G401.6 (cell line): ENCODE data around the gene OGT.
"Not testable (repeated sequence)": the region's sequence is repeated elsewhere in the genome, so short reads cannot be mapped to it uniquely, and the experiment has no call there.

Experiments
- FAIRE-seq: peaks from 2 replicates; lab custom pipeline; 2012; peaks lifted over from hg19 to GRCh38; lab: Jason Lieb, UNC

Gene OGT

DNA sequence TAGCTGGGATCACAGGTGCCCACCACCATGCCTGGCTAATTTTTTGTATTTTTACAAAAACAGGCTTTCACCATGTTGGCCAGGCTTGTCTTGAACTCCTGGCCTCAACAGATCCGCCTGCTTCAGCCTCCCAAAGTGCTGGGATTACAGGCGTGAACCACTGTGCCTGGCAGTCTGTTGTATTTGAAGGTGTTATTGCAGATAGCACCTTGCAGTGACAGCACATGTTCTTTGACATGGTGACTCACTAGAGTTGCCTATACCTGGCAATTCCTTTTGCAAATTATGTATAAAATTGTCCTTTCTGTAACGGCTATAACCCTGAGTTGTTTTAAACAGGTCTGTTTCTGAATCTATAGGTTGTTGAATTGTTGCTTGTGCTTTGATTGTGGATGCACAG, 7.9 kb downstream of the OGT start:
- no peak for FAIRE-seq

DNA sequence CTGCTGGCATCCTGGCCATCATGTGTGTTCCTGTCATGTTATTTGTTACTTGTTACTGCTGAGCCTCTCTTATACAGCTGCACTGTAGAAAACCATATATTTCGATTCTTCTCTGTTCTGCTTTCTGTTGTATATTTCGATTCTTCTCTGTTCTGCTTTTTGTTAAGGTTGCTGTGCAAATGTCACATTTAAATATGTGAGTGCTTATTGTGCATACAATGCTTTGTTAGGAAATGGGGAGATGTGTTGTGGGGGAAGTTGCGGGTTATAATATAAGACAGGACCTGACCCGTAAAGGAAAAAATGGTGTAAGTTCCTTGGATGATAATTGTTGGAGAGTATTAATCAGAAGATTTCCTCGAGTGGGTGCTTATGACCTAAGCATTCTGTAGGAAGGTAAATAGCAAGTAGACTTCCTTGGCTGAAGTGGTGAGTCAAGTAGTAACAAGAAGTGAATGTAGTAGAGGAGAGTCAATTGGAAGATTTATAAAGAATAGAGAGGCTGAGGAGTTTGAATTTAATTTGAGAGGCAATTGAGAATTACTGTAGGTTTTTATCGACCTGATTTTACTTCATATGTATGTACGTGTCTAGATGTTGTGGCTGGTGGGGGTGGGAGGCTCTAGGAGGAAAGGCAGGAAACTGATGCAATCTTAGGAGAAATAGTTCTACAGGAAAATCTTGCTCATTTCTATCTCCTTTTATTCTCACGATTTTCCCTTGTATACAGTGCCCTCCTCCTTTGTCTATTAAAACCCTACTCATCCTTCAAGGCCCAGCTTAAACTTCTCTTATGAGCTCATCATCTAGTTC, 8.5 kb downstream of the OGT start:
- no peak for FAIRE-seq

DNA sequence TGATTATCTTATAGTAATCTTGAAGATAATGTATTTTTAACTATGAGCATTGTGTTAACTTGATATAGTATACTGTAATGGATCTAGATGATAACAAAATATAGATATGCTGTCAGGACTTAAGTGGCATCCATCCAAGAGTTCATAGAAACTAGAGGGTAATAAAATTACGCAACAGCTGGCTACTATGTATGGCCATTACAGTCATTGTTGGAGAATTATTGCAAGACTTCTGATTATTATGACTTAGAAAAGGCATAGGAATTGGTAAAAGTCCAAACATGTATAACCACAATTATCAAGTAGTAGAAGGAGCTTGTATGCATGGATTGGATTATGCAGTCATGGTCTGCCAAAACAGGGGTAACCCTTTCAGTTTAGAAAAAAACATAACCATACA, 9.5 kb downstream of the OGT start:
- no peak for FAIRE-seq

DNA sequence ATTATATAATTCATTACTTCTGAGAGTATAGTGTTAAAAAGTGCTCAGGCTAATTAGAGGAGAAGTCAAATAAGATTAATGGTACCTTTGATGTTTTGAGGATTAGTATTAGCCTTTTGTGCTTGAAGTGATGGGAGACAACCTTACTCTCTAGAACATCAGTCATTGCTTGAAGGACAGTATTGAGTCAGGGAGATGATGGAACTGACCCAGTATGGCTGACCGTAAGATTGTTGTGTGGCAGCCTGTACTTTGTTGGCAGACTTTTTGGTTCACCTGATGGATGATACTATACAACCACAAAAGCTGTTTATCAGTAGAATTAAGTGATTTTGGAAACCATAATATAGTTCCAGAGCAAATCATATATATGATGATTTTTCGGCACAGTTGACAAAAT, 9.9 kb downstream of the OGT start:
- FAIRE-seq: no peak

DNA sequence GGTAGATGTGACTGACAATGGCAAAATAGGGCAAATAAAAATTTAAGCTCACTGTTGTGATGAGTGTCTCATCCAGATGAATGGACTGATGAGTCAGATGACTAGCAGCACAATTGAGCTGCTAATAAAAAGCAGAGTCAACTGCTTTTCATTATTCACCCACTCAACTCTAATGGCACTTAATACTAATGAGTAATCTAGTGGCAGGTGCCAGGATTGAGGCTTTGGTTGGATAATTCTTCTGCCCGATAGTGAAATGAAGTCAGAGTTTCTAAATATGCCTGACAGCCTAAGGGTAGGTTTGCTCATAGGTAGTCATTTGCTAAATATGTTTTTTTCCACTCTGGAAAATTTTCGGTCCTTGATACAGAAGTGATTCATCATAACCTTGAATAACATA, 10.4 kb downstream of the OGT start:
- FAIRE-seq: no peak

DNA sequence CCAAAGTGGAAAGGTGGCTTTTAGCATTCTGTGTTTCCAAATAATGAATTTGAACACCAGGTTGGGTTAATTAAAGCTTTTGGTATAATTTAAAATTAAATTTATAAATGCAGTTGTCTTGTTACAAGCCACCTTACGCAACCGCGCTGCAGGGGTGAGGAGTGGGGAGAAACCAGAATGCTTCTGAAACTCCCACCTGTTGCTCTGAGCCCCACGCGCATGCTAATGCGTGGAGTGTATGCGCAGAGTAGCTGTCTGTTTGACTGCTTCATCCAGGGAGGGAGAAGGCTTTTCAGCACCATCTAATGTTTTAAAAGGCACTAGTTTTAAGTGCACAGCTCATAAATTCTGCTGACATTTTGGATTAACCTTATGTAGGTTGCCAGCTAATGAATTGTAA, 12.5 kb downstream of the OGT start:
- no peak for FAIRE-seq

DNA sequence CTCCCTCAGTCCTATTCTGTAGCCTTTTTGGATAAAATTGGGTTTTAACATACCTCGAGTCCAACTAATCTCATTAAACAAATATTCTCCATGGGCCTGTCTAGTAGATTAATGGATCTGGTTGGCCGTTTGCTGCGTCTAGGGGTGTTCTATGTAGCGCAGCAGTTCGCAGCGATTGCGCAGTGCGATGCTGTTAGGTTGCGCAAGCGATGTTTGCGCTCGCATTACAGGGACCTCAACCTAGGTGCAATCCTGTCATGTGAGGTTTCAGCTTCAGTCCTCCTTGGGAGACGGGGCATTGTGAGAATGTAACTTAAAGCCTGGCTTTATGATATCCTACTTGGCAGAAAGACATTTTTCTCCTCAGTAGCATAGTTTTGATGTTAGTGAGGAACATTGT, 14.0 kb downstream of the OGT start:
- FAIRE-seq: no peak

DNA sequence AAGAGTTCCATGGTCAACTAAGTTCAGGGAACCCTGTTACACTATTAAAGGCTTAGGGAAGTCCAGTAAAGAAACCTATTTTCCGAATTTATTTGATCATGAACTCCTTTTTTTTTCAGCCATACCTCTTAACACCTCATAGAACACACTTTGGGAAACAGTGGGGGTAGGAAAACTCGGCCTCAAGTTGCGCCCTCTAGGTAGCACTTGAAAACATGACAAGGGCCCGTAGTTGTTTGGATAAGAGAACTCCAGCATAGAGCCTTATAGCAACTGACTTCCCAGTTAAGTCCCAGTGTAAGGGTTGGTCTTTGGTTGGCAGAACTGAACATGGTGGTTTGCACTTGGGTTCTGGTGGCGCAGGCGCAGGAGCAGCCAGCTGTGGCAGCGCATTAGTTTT, 14.4 kb downstream of the OGT start:
- FAIRE-seq: no peak

DNA sequence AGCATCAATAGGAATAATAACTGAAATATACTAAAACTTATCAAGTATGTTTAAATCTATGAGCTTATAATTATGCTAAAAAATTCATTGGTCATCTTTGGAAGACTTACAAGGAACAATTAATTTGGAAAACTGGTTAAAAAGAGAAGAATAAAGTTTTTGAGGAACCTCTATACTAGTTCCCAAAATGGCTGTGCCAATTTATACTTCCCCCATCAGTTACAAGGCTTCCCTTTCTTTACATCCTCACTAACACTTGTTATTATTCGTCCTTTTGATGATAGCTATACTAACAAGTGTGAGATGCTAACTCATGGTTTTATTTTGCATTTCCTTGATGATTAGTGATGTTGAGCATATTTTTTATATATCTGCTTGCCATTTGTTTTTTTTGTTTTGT, 17.1 kb downstream of the OGT start:
- FAIRE-seq: no peak

DNA sequence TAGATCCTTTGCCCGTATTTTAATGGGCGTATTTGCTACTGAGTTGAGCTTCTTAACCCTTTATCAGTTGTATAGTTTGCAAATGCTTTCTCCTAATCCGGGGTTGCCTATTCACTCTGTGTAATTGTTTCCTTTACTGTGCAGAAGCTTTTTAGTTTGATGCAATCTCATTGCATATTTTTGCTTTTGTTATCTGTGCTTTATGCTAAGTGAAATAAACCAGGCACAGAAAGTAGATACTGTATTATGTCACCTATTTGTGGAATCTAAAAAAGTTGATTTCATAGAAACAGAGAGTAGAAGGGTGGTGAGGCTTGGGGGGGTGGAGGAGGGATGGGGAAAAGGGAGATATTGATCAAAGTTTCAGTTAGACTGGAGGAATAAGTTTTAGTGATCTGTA, 17.7 kb downstream of the OGT start:
- FAIRE-seq: no peak

DNA sequence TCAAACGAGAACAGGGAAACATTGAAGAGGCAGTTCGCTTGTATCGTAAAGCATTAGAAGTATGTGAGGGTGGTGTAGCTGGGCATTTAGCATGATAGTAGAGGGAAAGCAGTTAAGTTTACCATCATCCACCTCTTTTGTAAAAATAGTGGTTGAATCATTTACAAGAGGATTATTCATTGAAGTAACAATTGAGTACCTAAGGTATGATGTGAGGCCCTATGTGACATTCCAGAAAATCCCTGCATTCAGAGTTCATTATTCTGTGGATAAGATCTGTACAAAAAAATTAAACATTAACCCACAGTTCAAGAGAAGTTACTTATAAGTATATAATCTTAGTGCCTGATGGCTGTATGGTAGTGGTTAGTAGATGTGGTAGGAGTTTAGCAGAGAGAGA, 23.1 kb downstream of the OGT start:
- no peak for FAIRE-seq

DNA sequence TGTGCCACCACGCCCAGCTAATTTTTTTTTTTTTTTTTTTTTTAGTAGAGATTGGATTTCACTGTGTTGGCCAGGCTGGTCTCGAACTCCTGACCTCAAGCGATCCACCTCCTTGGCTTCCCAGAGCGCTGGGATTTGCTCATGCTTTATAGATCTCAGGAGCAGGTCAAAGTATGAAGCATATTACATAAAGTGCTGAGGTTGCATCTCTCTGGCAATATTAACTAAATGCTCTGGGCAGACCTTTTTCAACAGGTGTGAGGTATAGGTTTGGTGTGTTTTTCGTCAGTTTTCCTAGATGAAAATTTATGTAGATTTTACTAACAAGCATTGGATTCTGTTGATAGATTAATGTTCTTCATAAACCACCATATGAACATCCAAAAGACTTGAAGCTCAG, 26.0 kb downstream of the OGT start:
- no peak for FAIRE-seq

DNA sequence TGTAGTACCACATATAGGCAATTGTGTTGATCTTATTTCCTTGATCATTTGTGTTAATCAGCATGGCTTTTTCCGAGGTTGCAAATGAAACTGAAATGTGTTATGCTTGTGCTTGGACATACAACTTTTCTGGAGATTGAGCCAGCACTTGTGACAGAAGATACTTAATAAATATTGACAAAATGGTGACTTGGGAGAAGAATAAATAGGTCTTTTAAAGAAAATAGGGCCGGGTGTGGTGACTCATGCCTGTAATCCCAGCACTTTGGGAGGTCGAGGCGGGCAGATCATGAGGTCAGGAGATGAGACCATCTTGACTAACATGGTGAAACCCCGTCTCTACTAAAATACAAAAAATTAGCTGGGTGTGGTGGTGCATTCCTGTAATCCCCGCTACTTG, 26.9 kb downstream of the OGT start:
- not testable (repeated sequence) for FAIRE-seq

DNA sequence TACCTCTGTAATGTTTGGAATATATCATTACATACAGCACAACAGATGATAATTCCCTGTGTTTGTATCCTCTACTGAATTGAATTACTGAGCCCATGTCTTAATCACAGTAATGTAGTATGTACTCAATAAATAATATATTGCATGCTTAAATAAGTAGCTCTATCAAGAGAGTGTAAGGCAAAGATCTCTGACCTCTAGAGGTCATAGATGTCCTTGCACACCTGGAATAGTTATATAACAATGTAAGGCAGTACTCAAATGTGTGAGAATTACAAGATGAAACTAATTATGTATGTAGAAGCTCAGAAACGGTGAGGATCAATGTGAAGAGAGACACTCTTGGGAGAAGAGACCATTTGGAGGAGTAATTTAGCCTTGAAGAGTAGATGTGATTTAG, 31.0 kb downstream of the OGT start:
- FAIRE-seq: no peak

DNA sequence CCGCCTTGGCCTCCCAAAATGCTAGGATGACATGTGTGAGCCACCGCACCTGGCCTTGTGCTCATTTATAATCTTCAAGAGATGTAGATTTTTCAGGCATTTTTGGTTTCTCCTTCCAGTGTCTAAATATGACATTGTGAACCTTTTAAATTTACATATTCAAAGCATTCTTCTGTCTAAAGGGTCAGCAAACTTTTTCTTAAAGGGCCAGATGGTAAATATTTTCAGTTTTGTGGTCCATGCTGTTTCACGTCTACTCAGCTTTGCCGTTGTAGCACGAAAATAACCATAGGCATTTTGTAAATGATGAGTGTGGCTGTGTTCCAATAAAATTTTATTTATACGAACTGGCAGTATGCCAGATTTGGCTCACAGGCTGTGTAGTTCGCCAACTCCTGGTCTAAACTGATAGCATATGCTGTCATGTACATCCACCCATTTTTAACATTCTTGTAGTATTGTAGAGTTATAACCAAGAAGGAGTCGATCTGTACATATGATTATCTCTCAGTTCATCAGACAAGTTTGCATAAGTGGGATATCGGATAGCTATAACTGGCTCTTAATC, 32.7 kb downstream of the OGT start:
- FAIRE-seq: no peak

DNA sequence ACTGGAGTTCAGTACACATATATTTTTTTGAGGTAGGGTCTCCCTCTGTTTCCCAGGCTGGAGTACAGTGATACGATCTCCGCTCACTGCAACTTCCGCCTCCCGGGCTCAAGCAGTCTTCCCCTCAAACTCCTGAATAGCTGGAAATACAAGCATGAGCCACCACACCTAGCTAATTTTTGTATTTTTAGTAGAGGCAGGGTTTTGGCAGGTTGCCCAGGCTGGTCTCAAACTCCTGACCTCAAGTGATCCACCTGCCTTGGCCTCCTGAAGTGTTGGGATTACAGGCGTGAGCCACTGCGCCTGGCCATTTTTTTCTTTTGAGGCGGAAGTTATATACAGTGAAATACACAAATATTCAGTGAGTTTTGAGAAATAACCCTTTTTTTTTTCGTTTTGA, 38.5 kb downstream of the OGT start:
- not testable (repeated sequence) for FAIRE-seq

DNA sequence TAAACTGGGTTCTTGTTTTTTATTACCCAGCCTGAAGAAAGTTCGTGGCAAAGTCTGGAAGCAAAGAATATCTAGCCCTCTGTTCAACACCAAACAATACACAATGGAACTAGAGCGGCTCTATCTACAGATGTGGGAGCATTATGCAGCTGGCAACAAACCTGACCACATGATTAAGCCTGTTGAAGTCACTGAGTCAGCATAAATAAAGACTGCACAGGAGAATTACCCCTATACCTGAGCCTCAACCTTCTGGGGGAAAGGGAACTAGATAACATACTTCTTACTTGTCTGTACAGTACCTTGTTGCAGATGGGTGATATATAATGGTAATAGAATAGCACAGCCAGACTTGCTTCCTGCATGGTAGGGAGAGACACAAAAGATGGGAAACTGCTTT, 40.7 kb downstream of the OGT start:
- no peak for FAIRE-seq

DNA sequence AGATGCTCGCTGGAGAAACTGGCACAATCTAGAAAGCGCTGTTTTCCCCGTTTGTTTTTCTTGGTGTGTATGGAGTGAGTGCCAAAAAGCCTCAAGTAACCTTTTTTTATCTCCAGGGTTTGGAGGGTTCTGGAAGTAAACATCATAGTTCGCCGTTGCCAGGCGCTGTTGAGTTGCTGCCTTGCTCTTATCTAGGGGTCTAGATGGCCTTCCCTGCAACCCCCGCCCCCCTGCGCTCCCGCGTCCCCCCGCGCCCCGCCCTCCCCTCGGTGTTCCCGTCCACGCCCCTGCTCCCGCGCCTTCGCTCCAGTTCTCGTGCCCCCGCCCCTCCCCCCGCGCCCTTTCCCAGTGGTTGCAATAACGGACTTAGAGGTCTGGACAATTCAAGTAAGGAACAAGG, 44.8 kb downstream of the OGT start:
- FAIRE-seq: no peak

DNA sequence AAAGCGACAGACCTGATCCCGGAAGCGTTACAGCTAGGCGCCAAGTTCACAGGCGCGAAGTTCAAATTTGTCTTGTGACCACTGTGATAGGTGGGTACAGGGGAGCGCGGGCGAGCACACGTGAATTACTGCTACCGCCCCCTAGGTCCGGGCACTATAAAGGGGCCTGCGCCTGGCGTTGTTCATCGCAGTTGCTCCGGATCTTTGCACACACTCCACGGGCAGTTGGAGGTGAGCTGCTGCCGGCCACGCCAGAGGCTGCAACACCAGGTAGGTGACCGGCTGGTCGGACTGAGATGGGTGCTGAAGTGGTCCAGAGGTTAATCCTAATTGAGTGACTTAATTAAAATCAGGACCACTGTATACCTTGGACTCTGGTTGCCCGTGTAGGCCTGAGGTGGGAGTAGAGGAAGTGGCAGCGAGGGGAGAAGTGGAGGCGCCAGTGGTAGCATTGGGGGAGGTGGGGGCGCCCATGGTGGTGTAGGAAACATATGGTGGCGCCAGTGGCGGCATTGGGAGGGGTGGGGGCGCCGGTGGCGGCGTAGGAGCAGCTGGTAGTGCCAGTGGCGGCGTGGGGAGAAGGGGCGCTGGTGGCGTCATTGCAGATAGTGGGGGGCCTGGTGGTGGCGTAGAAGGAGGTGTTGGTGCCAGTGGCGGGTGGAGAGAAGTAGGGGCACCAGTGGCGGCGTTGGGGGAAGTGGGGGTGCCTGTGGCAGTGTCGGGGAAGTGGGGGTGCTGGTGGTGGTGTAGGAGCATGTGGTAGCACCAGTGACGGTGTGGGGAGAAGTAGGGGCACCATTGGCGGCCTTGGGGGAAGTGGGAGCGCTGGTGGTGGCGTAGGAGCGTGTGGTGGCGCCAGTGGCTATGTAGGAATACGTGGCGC, 45.6 kb downstream of the OGT start, which contains the start of gene GCNA:
TSS of gene GCNA (plus strand) at position 185 of the 883 bp plus-strand sequence. CDS start 2,385 bp downstream, outside the sequence.
- FAIRE-seq: no peak

DNA sequence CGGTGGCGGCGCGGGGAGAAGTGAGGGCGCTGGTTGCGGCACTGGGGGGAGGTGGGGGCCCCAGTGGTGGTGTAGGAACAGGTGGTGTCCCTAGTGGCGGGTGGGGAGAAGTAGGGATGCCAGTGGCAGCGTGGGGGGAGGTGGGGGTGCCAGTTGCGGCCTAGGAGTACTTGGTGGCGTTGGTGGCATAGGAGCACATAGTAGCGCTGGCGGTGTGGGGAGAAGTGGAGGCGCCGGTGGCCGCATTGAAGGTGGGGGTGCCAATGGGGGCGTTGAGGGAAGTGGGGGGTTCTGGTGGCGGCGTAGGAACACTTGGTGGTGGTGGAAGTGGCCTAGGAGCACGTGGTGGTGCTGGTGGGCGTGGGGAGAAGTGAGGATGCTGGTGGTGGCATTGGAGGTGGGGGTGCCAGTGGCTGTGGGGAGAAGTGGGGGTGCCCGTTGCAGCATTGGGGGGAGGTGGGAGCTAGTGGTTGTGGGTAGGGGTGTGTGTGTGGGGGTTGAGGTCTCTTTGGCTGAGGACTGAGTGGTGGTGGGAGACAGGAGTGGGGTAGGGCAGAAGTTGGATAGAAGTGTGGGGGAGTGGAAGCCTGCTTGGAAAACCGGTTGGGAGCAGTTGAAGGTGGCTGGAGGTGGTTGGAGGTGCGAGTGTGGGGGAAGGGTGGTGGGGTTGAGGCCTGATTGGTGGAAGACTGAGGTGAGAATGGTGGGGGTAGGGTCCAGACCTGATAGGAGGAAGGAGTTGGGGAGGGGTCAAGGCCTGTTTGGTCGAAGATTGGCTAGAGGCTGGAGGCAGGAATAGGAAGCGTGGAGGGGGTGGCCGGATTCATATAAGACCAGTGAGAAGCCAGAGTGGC, 46.5 kb downstream of the OGT start:
- FAIRE-seq: no peak

DNA sequence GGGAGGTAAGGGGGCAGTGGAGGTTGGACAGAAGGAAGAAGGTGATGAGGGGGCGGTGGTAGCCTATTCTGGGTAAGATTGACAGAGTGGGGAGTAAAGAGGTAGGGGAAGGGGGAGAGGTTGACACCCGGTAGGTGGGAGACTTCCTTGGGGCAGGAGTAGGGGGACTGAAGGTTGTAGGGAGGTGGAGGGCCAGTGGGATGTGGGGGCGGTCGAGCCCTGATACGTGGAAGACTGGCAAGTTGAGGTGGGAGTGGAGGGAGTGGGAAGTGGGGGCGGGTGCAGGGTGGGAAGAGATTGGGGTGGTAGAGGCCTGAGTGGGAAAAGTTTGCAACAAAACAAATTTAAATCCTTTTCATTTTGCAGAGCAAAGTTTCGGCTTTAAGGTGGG, 47.1 kb downstream of the OGT start:
- FAIRE-seq: no peak

DNA sequence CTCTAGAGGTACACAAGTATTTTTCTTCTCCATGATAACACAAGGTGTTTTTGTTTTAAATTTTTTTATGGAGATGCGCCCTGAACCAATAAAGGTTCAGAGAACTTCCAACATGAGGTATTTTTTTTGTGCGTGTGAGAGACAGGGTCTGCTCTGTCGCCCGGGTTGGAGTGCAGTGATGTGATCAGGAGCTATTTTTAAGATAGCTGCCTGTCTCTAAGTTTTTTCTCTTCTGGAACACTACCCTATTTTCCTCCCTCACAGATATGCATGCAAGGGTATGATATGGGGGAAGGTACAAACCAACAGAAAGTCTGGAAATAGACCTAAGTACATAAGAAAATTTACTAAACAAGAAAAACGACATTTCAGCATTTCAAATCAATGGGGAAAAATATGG, 48.3 kb downstream of the OGT start:
- no peak for FAIRE-seq
